Coronary artery (tissue), 2 donors: ENCODE data around the gene MYADML2.
A peak's percentile ranks its signal among the peaks of the same experiment; 100 is the strongest.

ENCODE experiments used
- DNase-seq: peaks from one replicate; pipeline ENCODE4 v3.0.0-alpha.2; 2017; ENCODE audit warnings: low spot score
- H3K27ac ChIP-seq, 2 donors: fragments of 200-600 bp; sonication (generic); one replicate each; pipeline ENCODE4 v1.5.1; 2016 to 2019
- H3K4me3 ChIP-seq: fragments of 200-600 bp; sonication (generic); 2 replicates; pipeline ENCODE4 v1.5.1; 2016; ENCODE audit warnings: mild to moderate bottlenecking, moderate library complexity
- CTCF ChIP-seq: fragments of 200-600 bp; sonication (generic); IDR thresholded peaks from one replicate; pipeline ENCODE4 v1.5.1; 2019; ENCODE audit warnings: antibody characterized with exemption

The MYADML2 gene

GRCh38 chr17:81992306-81993102 lies 45.5 kb upstream of the MYADML2 start:
- H3K4me3 ChIP-seq: peak overlapping the region; percentile 60

GRCh38 chr17:81991684-81992305 lies 44.8 kb upstream of the MYADML2 start:
- H3K4me3 ChIP-seq: peak overlapping the region; percentile 60
- no peak for DNase-seq
- H3K27ac ChIP-seq: peak overlapping the region in 1 of 2 donors; percentile 52
- TF ChIP-seq CTCF: no peak

More at GRCh38 chr17:81992306-81993102, 45.5 kb upstream of the MYADML2 start:
- TF ChIP-seq CTCF: no peak
- DNase-seq: no peak
- peak overlapping the region in 1 of 2 donors; percentile 52 for H3K27ac ChIP-seq

GRCh38 chr17:81990836-81991683 lies 44.0 kb upstream of the MYADML2 start:
- Histone ChIP-seq H3K4me3 (peak overlapping the region; percentile 60), H3K27ac (peak overlapping the region in 1 of 2 donors; percentile 52)
- DNase-seq: no peak
- no peak for TF ChIP-seq CTCF

- TF ChIP-seq CTCF: no peak
- H3K4me3 ChIP-seq: no peak overlapping the region
- H3K27ac ChIP-seq: no peak overlapping the region
- no peak for DNase-seq
Measured at GRCh38 chr17:81987161-81987770, 40.2 kb upstream of the MYADML2 start.

- Histone ChIP-seq H3K27ac (no peak overlapping the region), H3K4me3 (no peak overlapping the region)
- no peak for TF ChIP-seq CTCF
- DNase-seq: no peak
Measured at GRCh38 chr17:81986606-81987005, 39.6 kb upstream of the MYADML2 start.

GRCh38 chr17:81984773-81985410 lies 37.9 kb upstream of the MYADML2 start:
- no peak for TF ChIP-seq CTCF
- no peak overlapping the region for H3K27ac ChIP-seq
- DNase-seq: no peak
- H3K4me3 ChIP-seq: no peak overlapping the region
